Neural progenitor cell (in vitro differentiated cells): Measurements from ENCODE around the gene CREB3L2. TPM values are rescaled to one million over a fixed set of nuclear protein-coding genes. Genes with fewer than 3 reads are reported as not detected.

ENCODE experiments used
- DNase-seq: peaks from one replicate; pipeline ENCODE4 v3.0.0-alpha.2; 2016; ENCODE audit warnings: low spot score
- H2AFZ ChIP-seq: fragments of 200-600 bp; sonication (generic); replicated peaks from 2 replicates; pipeline ENCODE4 v1.6.1; 2016; ENCODE audit warnings: antibody characterized with exemption
- H3F3A ChIP-seq: fragments of 200-600 bp; sonication (generic); 2 replicates; pipeline ENCODE4 v1.6.1; 2016; ENCODE audit warnings: antibody characterized with exemption, low read depth
- H3K27ac ChIP-seq: fragments of 200-600 bp; sonication (generic); 2 replicates; pipeline ENCODE4 v1.5.1; 2016; ENCODE audit warnings: mild to moderate bottlenecking
- H3K27me3 ChIP-seq: fragments of 200-600 bp; sonication (generic); 2 replicates; pipeline ENCODE4 v1.6.1; 2016; ENCODE audit warnings: mild to moderate bottlenecking, moderate library complexity
- H3K36me3 ChIP-seq: fragments of 200-600 bp; sonication (generic); 2 replicates; pipeline ENCODE4 v1.5.1; 2016
- H3K4me1 ChIP-seq: fragments of 200-600 bp; sonication (generic); 2 replicates; pipeline ENCODE4 v1.6.1; 2016; ENCODE audit warnings: mixed run types
- H3K4me2 ChIP-seq: fragments of 200-600 bp; sonication (generic); 2 replicates; pipeline ENCODE4 v1.6.1; 2016
- H3K4me3 ChIP-seq: fragments of 200-600 bp; sonication (generic); 2 replicates; pipeline ENCODE4 v1.5.1; 2016
- H3K79me2 ChIP-seq: fragments of 200-600 bp; sonication (generic); 2 replicates; pipeline ENCODE4 v1.6.1; 2016; ENCODE audit warnings: low read depth
- H3K9ac ChIP-seq: fragments of 200-600 bp; sonication (generic); 2 replicates; pipeline ENCODE4 v1.6.1; 2016
- H3K9me3 ChIP-seq: fragments of 200-600 bp; sonication (generic); 2 replicates; pipeline ENCODE4 v1.5.1; 2016; ENCODE audit warnings: low read depth
- H4K20me1 ChIP-seq: fragments of 200-600 bp; sonication (generic); 2 replicates; pipeline ENCODE4 v1.6.1; 2016; ENCODE audit warnings: low read depth
- H3K27ac Mint-ChIP-seq: 3 replicates; pipeline ENCODE4 v1.8.0; 2021; ENCODE audit warnings: mixed read lengths
- H3K27me3 Mint-ChIP-seq: 2 replicates; pipeline ENCODE4 v1.8.0; 2022; ENCODE audit warnings: low read depth, mild to moderate bottlenecking, inconsistent platforms, moderate library complexity, mixed read lengths; ENCODE audit not compliant: insufficient read depth
- H3K36me3 Mint-ChIP-seq: 3 replicates; pipeline ENCODE4 v1.8.0; 2021; ENCODE audit warnings: mixed read lengths
- H3K4me1 Mint-ChIP-seq: 3 replicates; pipeline ENCODE4 v1.8.0; 2021; ENCODE audit warnings: mixed read lengths
- H3K4me3 Mint-ChIP-seq: 3 replicates; pipeline ENCODE4 v1.8.0; 2021; ENCODE audit warnings: mild to moderate bottlenecking, moderate library complexity, mixed read lengths
- H3K9me3 Mint-ChIP-seq: 3 replicates; pipeline ENCODE4 v1.8.0; 2020; ENCODE audit warnings: mixed read lengths
- EZH2 ChIP-seq: fragments of 200-600 bp; sonication (generic); IDR thresholded peaks from 2 replicates; pipeline ENCODE4 v1.6.1; 2017; ENCODE audit warnings: antibody characterized with exemption, mild to moderate bottlenecking, moderate library complexity
- EZH2phosphoT487 ChIP-seq: fragments of 200-600 bp; sonication (generic); IDR thresholded peaks from 2 replicates; pipeline ENCODE4 v1.6.1; 2017; ENCODE audit warnings: antibody characterized with exemption
- total RNA-seq: library from RNA; depleted of rRNA; stranded (reverse); fragments of >200 nt; gene quantifications from 2 replicates; pipeline ENCODE4 v1.2.3, GENCODE V29; 2015; ENCODE audit warnings: low replicate concordance
- TF ChIP-seq, protein P1 (sequence below): fragments of 200-600 bp; sonication (generic); IDR thresholded peaks from 2 replicates; pipeline ENCODE4 v1.5.1; 2017; ENCODE audit warnings: antibody characterized with exemption, mild to moderate bottlenecking

Gene CREB3L2
- total RNA-seq, 1 donor from 2014 or later: 9.9 TPM

GRCh38 chr7:137895301-137896221 lies 106.3 kb downstream of the CREB3L2 start:
- Mint-ChIP-seq H3K36me3 (peaks cover 41% of the 10 kb centered on the region), H3K4me1 (peaks cover 9% of the 10 kb centered on the region), H3K27ac (no peak overlapping the region), H3K9me3 (no peaks in the 10 kb centered on the region), H3K27me3 (peaks cover 2% of the 10 kb centered on the region), H3K4me3 (no peak overlapping the region)
- H3K27me3 ChIP-seq: no peaks in the 10 kb centered on the region
- no peaks in the 10 kb centered on the region for H4K20me1 ChIP-seq
- no peak for DNase-seq
- H3K79me2 ChIP-seq: no peaks in the 10 kb centered on the region
- no peaks in the 10 kb centered on the region for H3K9me3 ChIP-seq
- H3K4me3 ChIP-seq: no peak overlapping the region
- H3K27ac ChIP-seq: no peak overlapping the region
- peaks cover 3% of the 10 kb centered on the region for H3K4me1 ChIP-seq
- H3K4me2 ChIP-seq: no peak overlapping the region
- H3K9ac ChIP-seq: no peak overlapping the region
- no peak overlapping the region for H2AFZ ChIP-seq
- H3F3A ChIP-seq: peaks cover 10% of the 10 kb centered on the region
- H3K36me3 ChIP-seq: no peaks in the 10 kb centered on the region
- TF ChIP-seq, protein P1, sequence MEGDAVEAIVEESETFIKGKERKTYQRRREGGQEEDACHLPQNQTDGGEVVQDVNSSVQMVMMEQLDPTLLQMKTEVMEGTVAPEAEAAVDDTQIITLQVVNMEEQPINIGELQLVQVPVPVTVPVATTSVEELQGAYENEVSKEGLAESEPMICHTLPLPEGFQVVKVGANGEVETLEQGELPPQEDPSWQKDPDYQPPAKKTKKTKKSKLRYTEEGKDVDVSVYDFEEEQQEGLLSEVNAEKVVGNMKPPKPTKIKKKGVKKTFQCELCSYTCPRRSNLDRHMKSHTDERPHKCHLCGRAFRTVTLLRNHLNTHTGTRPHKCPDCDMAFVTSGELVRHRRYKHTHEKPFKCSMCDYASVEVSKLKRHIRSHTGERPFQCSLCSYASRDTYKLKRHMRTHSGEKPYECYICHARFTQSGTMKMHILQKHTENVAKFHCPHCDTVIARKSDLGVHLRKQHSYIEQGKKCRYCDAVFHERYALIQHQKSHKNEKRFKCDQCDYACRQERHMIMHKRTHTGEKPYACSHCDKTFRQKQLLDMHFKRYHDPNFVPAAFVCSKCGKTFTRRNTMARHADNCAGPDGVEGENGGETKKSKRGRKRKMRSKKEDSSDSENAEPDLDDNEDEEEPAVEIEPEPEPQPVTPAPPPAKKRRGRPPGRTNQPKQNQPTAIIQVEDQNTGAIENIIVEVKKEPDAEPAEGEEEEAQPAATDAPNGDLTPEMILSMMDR: no peak
- TF ChIP-seq EZH2phosphoT487 (no peak), EZH2 (no peak)

- Histone ChIP-seq H3K79me2 (no peaks in the 10 kb centered on the region), H3K4me2 (no peak overlapping the region), H2AFZ (no peak overlapping the region), H3K4me3 (no peak overlapping the region), H3F3A (no peaks in the 10 kb centered on the region), H3K36me3 (no peaks in the 10 kb centered on the region), H3K27me3 (no peaks in the 10 kb centered on the region), H3K27ac (no peak overlapping the region), H3K9ac (no peak overlapping the region), H3K4me1 (no peaks in the 10 kb centered on the region), H4K20me1 (no peaks in the 10 kb centered on the region), H3K9me3 (no peaks in the 10 kb centered on the region)
- no peak overlapping the region for H3K27ac Mint-ChIP-seq
- peaks cover 43% of the 10 kb centered on the region for H3K36me3 Mint-ChIP-seq
- H3K9me3 Mint-ChIP-seq: no peaks in the 10 kb centered on the region
- no peak for DNase-seq
- peaks cover 1% of the 10 kb centered on the region for H3K4me1 Mint-ChIP-seq
- no peak overlapping the region for H3K4me3 Mint-ChIP-seq
- peaks cover 2% of the 10 kb centered on the region for H3K27me3 Mint-ChIP-seq
- no peak for TF ChIP-seq EZH2
- no peak for TF ChIP-seq EZH2phosphoT487
- TF ChIP-seq, protein P1: no peak
Measured at GRCh38 chr7:137893143-137893742, 108.6 kb downstream of the CREB3L2 start.

GRCh38 chr7:137891016-137891655 lies 110.8 kb downstream of the CREB3L2 start:
- H3K4me1 ChIP-seq: peaks cover 11% of the 10 kb centered on the region
- H3K9ac ChIP-seq: no peak overlapping the region
- H3K4me1 Mint-ChIP-seq: peaks cover 16% of the 10 kb centered on the region
- no peaks in the 10 kb centered on the region for H3K27me3 ChIP-seq
- peaks cover 11% of the 10 kb centered on the region for H3F3A ChIP-seq
- H3K36me3 Mint-ChIP-seq: peaks cover 37% of the 10 kb centered on the region
- H3K9me3 ChIP-seq: no peaks in the 10 kb centered on the region
- H2AFZ ChIP-seq: no peak overlapping the region
- no peak for DNase-seq
- H3K27ac Mint-ChIP-seq: no peak overlapping the region
- no peak overlapping the region for H3K27ac ChIP-seq
- H3K4me3 ChIP-seq: no peak overlapping the region
- no peaks in the 10 kb centered on the region for H3K36me3 ChIP-seq
- H3K4me2 ChIP-seq: no peak overlapping the region
- H3K79me2 ChIP-seq: no peaks in the 10 kb centered on the region
- no peaks in the 10 kb centered on the region for H4K20me1 ChIP-seq
- no peak for TF ChIP-seq EZH2
- no peak for TF ChIP-seq EZH2phosphoT487
- TF ChIP-seq, protein P1: no peak
- no peaks in the 10 kb centered on the region for H3K27me3 Mint-ChIP-seq
- no peak overlapping the region for H3K4me3 Mint-ChIP-seq
- no peaks in the 10 kb centered on the region for H3K9me3 Mint-ChIP-seq
